GM13976 (cell line): ENCODE results near the gene GALNT14.

Experiments used
- DNase-seq: peaks from one replicate; pipeline ENCODE4 v3.0.0; 2012; ENCODE audit warnings: low spot score
- in situ Hi-C: fragments of 300-500 bp; cut with MboI; formaldehyde crosslinking; loops from one replicate; pipeline ENCODE4 v1.12.0; 2022; ENCODE audit warnings: low sequenced_read_pairs, mixed read lengths, inconsistent platforms; ENCODE audit not compliant: unreplicated experiment
- TF ChIP-seq, protein P1 (sequence below): IDR thresholded peaks from 2 replicates; pipeline ENCODE4 v1.5.1; 2012; ENCODE audit warnings: borderline replicate concordance, mild to moderate bottlenecking; ENCODE audit not compliant: insufficient read depth; ENCODE audit errors: extremely low read depth, missing control alignments, control extremely low read depth

GALNT14 gene

DNA sequence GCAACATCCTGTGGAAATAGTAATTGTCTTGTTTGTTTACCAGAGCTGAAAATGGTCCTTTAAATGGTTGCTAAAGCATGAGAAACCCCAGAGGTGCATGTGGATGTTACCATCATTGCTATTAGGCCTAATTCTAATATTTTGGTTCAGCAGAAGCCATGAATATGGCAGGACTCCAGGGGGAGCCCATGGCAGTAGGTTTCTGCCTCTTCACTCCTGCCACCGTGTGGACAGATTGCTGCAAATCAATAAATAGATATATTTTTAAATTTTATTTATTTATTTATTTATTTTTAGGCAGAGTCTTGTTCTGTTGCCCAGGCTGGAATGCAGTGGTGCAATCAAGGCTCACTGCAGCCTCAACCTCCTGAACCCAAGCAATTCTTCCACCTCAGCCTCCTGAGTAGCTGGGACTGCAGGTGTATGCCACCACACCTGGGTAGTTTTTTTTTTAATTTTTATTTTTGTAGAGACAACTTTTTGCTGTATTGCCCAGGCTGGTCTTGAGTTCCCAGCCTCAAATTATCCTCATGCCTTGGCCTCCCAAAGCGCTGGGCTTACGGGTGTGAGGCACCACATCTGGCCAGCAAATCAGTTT lies 276.1 kb downstream of the GALNT14 start:
- peak; percentile 62 for DNase-seq
- TF ChIP-seq, protein P1, sequence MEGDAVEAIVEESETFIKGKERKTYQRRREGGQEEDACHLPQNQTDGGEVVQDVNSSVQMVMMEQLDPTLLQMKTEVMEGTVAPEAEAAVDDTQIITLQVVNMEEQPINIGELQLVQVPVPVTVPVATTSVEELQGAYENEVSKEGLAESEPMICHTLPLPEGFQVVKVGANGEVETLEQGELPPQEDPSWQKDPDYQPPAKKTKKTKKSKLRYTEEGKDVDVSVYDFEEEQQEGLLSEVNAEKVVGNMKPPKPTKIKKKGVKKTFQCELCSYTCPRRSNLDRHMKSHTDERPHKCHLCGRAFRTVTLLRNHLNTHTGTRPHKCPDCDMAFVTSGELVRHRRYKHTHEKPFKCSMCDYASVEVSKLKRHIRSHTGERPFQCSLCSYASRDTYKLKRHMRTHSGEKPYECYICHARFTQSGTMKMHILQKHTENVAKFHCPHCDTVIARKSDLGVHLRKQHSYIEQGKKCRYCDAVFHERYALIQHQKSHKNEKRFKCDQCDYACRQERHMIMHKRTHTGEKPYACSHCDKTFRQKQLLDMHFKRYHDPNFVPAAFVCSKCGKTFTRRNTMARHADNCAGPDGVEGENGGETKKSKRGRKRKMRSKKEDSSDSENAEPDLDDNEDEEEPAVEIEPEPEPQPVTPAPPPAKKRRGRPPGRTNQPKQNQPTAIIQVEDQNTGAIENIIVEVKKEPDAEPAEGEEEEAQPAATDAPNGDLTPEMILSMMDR = peak; percentile 69
- in situ Hi-C loops = loop anchor here (25.0 kb wide), 1 partner anchor 475 kb away; no protein-coding TSS in a partner anchor

- TF ChIP-seq, protein P1 = no peak
- no peak for DNase-seq
- in situ Hi-C loops = loop anchor here (25.0 kb wide), 1 partner anchor 477 kb away; no protein-coding TSS in a partner anchor
Observed at GRCh38 chr2:30860726-30861125, 277.5 kb downstream of the GALNT14 start.
